ENCODE measurements around the gene ALKBH4. TPM values are rescaled to one million over a fixed set of nuclear protein-coding genes. Genes with fewer than 3 reads are reported as not detected.

The ALKBH4 gene
- total and polyA plus RNA-seq, 10 of the 15 experiments (the other 5 are each of a cell fraction or from before 2014, with no cell fraction given) = 4.1 to 16.9 (median 11.3) TPM

DNA sequence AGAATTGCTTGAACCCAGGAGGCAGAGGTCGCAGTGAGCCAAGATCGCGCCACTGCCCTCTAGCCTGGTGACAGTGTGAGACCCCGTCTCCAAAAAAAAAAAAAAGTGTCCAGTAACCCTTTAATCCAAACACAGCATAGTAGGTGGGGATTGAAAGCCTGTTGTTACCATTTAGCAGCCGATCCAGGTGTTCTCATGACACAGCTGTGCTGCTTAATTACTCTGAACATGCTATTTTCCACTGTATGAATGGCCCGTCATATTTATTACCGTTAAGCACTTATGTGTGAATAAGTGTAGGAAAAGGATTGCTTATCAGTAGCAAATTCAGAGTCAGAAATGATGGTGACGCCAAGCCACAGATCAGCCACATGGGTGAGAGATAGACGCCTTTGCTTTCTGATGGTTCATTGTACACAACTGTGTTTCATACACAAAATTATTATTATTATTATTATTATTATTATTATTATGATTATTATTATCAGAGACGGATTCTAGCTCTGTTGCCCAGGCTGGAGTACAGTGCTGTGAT is 42.9 kb downstream of the ALKBH4 start (continued):
- TF ChIP-seq ZZZ3 (IDR thresholded peaks at IDR 0.05; ENCODE audit: control insufficient read depth, insufficient read length, low read depth) (no peak), ESRRA (IDR thresholded peaks at IDR 0.05; ENCODE audit: low read length) (no peak), IRF3 (IDR thresholded peaks at IDR 0.05) (no peak), CREM (IDR thresholded peaks at IDR 0.05; ENCODE audit: low read depth) (no peak), TARDBP (IDR thresholded peaks at IDR 0.05; ENCODE audit: borderline replicate concordance) (no peak), NRF1 (conservative IDR thresholded peaks at IDR 0.05; ENCODE audit: low read depth, low read length) (no peak)
- TF ChIP-seq, protein P1, sequence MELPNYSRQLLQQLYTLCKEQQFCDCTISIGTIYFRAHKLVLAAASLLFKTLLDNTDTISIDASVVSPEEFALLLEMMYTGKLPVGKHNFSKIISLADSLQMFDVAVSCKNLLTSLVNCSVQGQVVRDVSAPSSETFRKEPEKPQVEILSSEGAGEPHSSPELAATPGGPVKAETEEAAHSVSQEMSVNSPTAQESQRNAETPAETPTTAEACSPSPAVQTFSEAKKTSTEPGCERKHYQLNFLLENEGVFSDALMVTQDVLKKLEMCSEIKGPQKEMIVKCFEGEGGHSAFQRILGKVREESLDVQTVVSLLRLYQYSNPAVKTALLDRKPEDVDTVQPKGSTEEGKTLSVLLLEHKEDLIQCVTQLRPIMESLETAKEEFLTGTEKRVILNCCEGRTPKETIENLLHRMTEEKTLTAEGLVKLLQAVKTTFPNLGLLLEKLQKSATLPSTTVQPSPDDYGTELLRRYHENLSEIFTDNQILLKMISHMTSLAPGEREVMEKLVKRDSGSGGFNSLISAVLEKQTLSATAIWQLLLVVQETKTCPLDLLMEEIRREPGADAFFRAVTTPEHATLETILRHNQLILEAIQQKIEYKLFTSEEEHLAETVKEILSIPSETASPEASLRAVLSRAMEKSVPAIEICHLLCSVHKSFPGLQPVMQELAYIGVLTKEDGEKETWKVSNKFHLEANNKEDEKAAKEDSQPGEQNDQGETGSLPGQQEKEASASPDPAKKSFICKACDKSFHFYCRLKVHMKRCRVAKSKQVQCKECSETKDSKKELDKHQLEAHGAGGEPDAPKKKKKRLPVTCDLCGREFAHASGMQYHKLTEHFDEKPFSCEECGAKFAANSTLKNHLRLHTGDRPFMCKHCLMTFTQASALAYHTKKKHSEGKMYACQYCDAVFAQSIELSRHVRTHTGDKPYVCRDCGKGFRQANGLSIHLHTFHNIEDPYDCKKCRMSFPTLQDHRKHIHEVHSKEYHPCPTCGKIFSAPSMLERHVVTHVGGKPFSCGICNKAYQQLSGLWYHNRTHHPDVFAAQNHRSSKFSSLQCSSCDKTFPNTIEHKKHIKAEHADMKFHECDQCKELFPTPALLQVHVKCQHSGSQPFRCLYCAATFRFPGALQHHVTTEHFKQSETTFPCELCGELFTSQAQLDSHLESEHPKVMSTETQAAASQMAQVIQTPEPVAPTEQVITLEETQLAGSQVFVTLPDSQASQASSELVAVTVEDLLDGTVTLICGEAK (IDR thresholded peaks at IDR 0.05; ENCODE audit: borderline replicate concordance) = no peak

All from GM12878 (cell line).